A549 (cell line): Measurements from ENCODE around the gene ALDH16A1. TPM values are rescaled to one million over a fixed set of nuclear protein-coding genes. Genes with fewer than 3 reads are reported as not detected.

Experiments
- ATAC-seq, 2 experiments: fragments of 200-7000 bp in 1 of 2; fragments of >200 bp in 1 of 2; cut with Nextera tagmentation in 1 of 2; cut with Tn5 transposase in 1 of 2; 3 replicates each; pipeline versions ENCODE4 v1.8.0 to v1.9.1; 2018 to 2020; ENCODE audit warnings: mild to moderate bottlenecking in 1 of 2, moderate library complexity in 1 of 2
- CTCF ChIA-PET: fragments of 300-600 bp; sonication (Branson Sonifier 250); formaldehyde crosslinking; extraction: SDS; loops from one replicate; lab custom pipeline; 2021; ENCODE audit warnings: antibody characterized with exemption, inconsistent platforms; lab: Yijun Ruan, JAX
- POLR2A ChIA-PET: fragments of 350-600 bp; formaldehyde crosslinking; extraction: SDS; loops from one replicate; lab custom pipeline; 2021; ENCODE audit warnings: antibody characterized with exemption, inconsistent platforms; lab: Yijun Ruan, JAX
- DNase-seq, 2 experiments: peaks; one replicate each; pipeline versions ENCODE4 v3.0.0 to v3.0.0-alpha.2; 2011 to 2016; ENCODE audit warnings: low read depth in 1 of 2, low spot score in 1 of 2
- FAIRE-seq: peaks from 2 replicates; lab custom pipeline; 2011; peaks lifted over from hg19 to GRCh38; lab: Jason Lieb, UNC
- H3K27ac ChIP-seq, 2 experiments: fragments of >200 bp; sonication (Bioruptor Twin); formaldehyde crosslinking; 3 replicates each; pipeline ENCODE4 v1.5.1; 2016 to 2017
- H3K4me1 ChIP-seq: fragments of >200 bp; sonication (Bioruptor Twin); formaldehyde crosslinking; 3 replicates; pipeline ENCODE4 v1.6.1; 2016
- H3K4me2 ChIP-seq: fragments of >200 bp; sonication (Bioruptor Twin); formaldehyde crosslinking; 3 replicates; pipeline ENCODE4 v1.6.1; 2016
- H3K4me3 ChIP-seq: fragments of >200 bp; sonication (Bioruptor Twin); formaldehyde crosslinking; 3 replicates; pipeline ENCODE4 v1.5.1; 2016
- H3K9me3 ChIP-seq: fragments of >200 bp; sonication (Bioruptor Twin); formaldehyde crosslinking; 3 replicates; pipeline ENCODE4 v1.6.1; 2016
- BHLHE40 ChIP-seq: IDR thresholded peaks from 2 replicates; pipeline ENCODE4 v1.6.1; 2012; ENCODE audit warnings: low read depth, low read length, inconsistent platforms
- CBX2 ChIP-seq: fragments of 200-600 bp; sonication (generic); IDR thresholded peaks from 2 replicates; pipeline ENCODE4 v1.6.1; 2016; ENCODE audit warnings: low read depth, mild to moderate bottlenecking, borderline replicate concordance
- CEBPB ChIP-seq, 2 experiments: fragments of >200 bp in 1 of 2; sonication (Bioruptor Twin) in 1 of 2; formaldehyde crosslinking in 1 of 2; IDR thresholded peaks; 2 replicates each; pipeline ENCODE4 v1.6.1; 2012 to 2016
- CHD2 ChIP-seq: fragments of 150-350 bp; IDR thresholded peaks from 2 replicates; pipeline ENCODE4 v1.6.1; 2014; ENCODE audit warnings: low read length; ENCODE audit not compliant: partially characterized antibody
- EHF ChIP-seq: fragments of 250-450 bp; sonication (Bioruptor Pico); IDR thresholded peaks from 2 replicates; pipeline ENCODE4 v1.5.0; 2020; ENCODE audit warnings: mild to moderate bottlenecking
- EHMT2 ChIP-seq: fragments of 200-600 bp; sonication (generic); IDR thresholded peaks from 2 replicates; pipeline ENCODE4 v1.6.1; 2016; ENCODE audit warnings: antibody characterized with exemption, low read depth, mild to moderate bottlenecking, moderate library complexity
- ESRRA ChIP-seq: fragments of 150-350 bp; IDR thresholded peaks from 2 replicates; pipeline ENCODE4 v1.6.1; 2014; ENCODE audit warnings: mild to moderate bottlenecking, low read length, borderline replicate concordance
- FOSB ChIP-seq: fragments of 250-450 bp; sonication (Bioruptor Pico); IDR thresholded peaks from 2 replicates; pipeline ENCODE4 v1.5.0; 2020; ENCODE audit warnings: mild to moderate bottlenecking, moderate library complexity
- FOSL2 ChIP-seq, 2 experiments: fragments of 450-650 bp in 1 of 2; fragments of >200 bp in 1 of 2; sonication (Bioruptor Twin) in 1 of 2; formaldehyde crosslinking; IDR thresholded peaks; 2 replicates each; pipeline versions ENCODE4 v1.5.0 to v1.6.1; 2016 to 2020; ENCODE audit warnings: mild to moderate bottlenecking in 1 of 2, moderate library complexity in 1 of 2
- HEYL ChIP-seq: fragments of 250-450 bp; sonication (Bioruptor Pico); IDR thresholded peaks from 2 replicates; pipeline ENCODE4 v1.8.0; 2021; ENCODE audit warnings: mild to moderate bottlenecking, moderate library complexity
- HOXA7 ChIP-seq: fragments of 250-450 bp; sonication (Bioruptor Pico); IDR thresholded peaks from 2 replicates; pipeline ENCODE4 v1.5.0; 2020; ENCODE audit warnings: mild to moderate bottlenecking, moderate library complexity
- HOXB5 ChIP-seq: fragments of 250-450 bp; sonication (Bioruptor Pico); IDR thresholded peaks from 2 replicates; pipeline ENCODE4 v1.5.0; 2020; ENCODE audit warnings: mild to moderate bottlenecking, moderate library complexity
- JUN ChIP-seq, 2 experiments: fragments of >200 bp; sonication (Bioruptor Twin); formaldehyde crosslinking; IDR thresholded peaks; 2 replicates in 1 of 2; 3 replicates in 1 of 2; pipeline ENCODE4 v1.6.1; 2016 to 2017
- KDM5A ChIP-seq: fragments of 200-600 bp; sonication (generic); IDR thresholded peaks from 2 replicates; pipeline ENCODE4 v1.6.1; 2016; ENCODE audit warnings: antibody characterized with exemption, mild to moderate bottlenecking
- MAFK ChIP-seq: fragments of 450-650 bp; IDR thresholded peaks from 2 replicates; pipeline ENCODE4 v1.6.1; 2014; ENCODE audit not compliant: partially characterized antibody
- MAZ ChIP-seq: fragments of 150-350 bp; IDR thresholded peaks from 2 replicates; pipeline ENCODE4 v1.6.1; 2014; ENCODE audit warnings: antibody characterized with exemption, low read depth, low read length, borderline replicate concordance
- MYC ChIP-seq: IDR thresholded peaks from 2 replicates; pipeline ENCODE4 v1.6.1; 2012; ENCODE audit warnings: mild to moderate bottlenecking, inconsistent platforms, low read length, improper control_type of control experiment, borderline replicate concordance
- NFE2L2 ChIP-seq: fragments of 150-350 bp; conservative IDR thresholded peaks from 2 replicates; pipeline ENCODE4 v1.6.1; 2014; ENCODE audit warnings: low read length
- NPAS2 ChIP-seq: fragments of 250-450 bp; sonication (Bioruptor Pico); IDR thresholded peaks from 2 replicates; pipeline ENCODE4 v1.8.0; 2022; ENCODE audit warnings: mild to moderate bottlenecking, moderate library complexity, borderline replicate concordance
- NR3C1 ChIP-seq: fragments of >200 bp; sonication (Bioruptor Twin); formaldehyde crosslinking; IDR thresholded peaks from 3 replicates; pipeline ENCODE4 v1.6.1; 2017
- RAD21 ChIP-seq, 2 experiments: fragments of >200 bp in 1 of 2; sonication (Bioruptor Twin) in 1 of 2; formaldehyde crosslinking in 1 of 2; IDR thresholded peaks in 1 of 2; conservative IDR thresholded peaks in 1 of 2; 2 replicates in 1 of 2; 3 replicates in 1 of 2; pipeline ENCODE4 v1.6.1; 2012 to 2018; ENCODE audit warnings: inconsistent platforms in 1 of 2
- RARB ChIP-seq: fragments of 250-450 bp; sonication (Bioruptor Pico); IDR thresholded peaks from 2 replicates; pipeline ENCODE4 v1.8.0; 2021; ENCODE audit warnings: mild to moderate bottlenecking, moderate library complexity
- RCOR1 ChIP-seq: fragments of 150-350 bp; IDR thresholded peaks from 2 replicates; pipeline ENCODE4 v1.6.1; 2014; ENCODE audit warnings: antibody characterized with exemption, low read length, low read depth
- RNF2 ChIP-seq: fragments of 200-600 bp; sonication (generic); IDR thresholded peaks from 2 replicates; pipeline ENCODE4 v1.6.1; 2016; ENCODE audit warnings: low read depth, mild to moderate bottlenecking, antibody characterized with exemption, moderate library complexity, borderline replicate concordance
- SMC3 ChIP-seq: fragments of >200 bp; sonication (Bioruptor Twin); formaldehyde crosslinking; IDR thresholded peaks from 3 replicates; pipeline ENCODE4 v1.6.1; 2018; ENCODE audit warnings: inconsistent platforms
- SREBF2 ChIP-seq: fragments of 450-650 bp; IDR thresholded peaks from 2 replicates; pipeline ENCODE4 v1.6.1; 2014; ENCODE audit warnings: mild to moderate bottlenecking, moderate library complexity
- TP53 ChIP-seq: fragments of 250-450 bp; sonication (Bioruptor Pico); IDR thresholded peaks from 2 replicates; pipeline ENCODE4 v1.5.0; 2021; ENCODE audit warnings: mild to moderate bottlenecking, moderate library complexity
- ZC3H11A ChIP-seq: fragments of 450-650 bp; IDR thresholded peaks from 2 replicates; pipeline ENCODE4 v1.6.1; 2014; ENCODE audit warnings: antibody characterized with exemption, mild to moderate bottlenecking
- ZFP36 ChIP-seq: fragments of 450-650 bp; IDR thresholded peaks from 2 replicates; pipeline ENCODE4 v1.6.1; 2014; ENCODE audit warnings: borderline replicate concordance; ENCODE audit not compliant: partially characterized antibody
- WGBS: methylation state at CpG from one replicate; pipeline ENCODE4 v1.1.6; 2017; ENCODE audit errors: missing lambda C conversion rate; 5-methylcytosine and 5-hydroxymethylcytosine counted together
- polyA plus RNA-seq, 4 experiments: library from polyadenylated mRNA; depleted of rRNA in 3 of 4; stranded (reverse); fragments of >200 nt; fragmentation: RNase III in 1 of 4; extraction: RNeasy Plus Mini Kit Qiagen cat#74134 plus additional on column Dnase treatment in 1 of 4; gene quantifications; 2 replicates in 3 of 4; 3 replicates in 1 of 4; pipeline ENCODE4 v1.2.3, GENCODE V29; 2011 to 2017
- TF ChIP-seq, protein P1 (sequence below): IDR thresholded peaks from 2 replicates; pipeline ENCODE4 v1.6.1; 2012
- TF ChIP-seq, protein P2 (sequence below): fragments of 250-450 bp; sonication (Bioruptor Pico); IDR thresholded peaks from 2 replicates; pipeline ENCODE4 v1.5.0; 2021; ENCODE audit warnings: mild to moderate bottlenecking, moderate library complexity, borderline replicate concordance
- TF ChIP-seq, protein P3 (sequence below): fragments of >200 bp; sonication (Bioruptor Twin); formaldehyde crosslinking; IDR thresholded peaks from 3 replicates; pipeline ENCODE4 v1.6.1; 2016
- TF ChIP-seq, protein P4 (sequence below): IDR thresholded peaks from 2 replicates; pipeline ENCODE4 v1.6.1; 2012
- TF ChIP-seq, protein P5 (sequence below): fragments of >200 bp; sonication (Bioruptor Twin); formaldehyde crosslinking; IDR thresholded peaks from 3 replicates; pipeline ENCODE4 v1.5.1; 2016

ALDH16A1 gene
- polyA plus RNA-seq, 2 of the 4 experiments (the other 2 are of a cell fraction) = 10.2 to 23.0 TPM

DNA sequence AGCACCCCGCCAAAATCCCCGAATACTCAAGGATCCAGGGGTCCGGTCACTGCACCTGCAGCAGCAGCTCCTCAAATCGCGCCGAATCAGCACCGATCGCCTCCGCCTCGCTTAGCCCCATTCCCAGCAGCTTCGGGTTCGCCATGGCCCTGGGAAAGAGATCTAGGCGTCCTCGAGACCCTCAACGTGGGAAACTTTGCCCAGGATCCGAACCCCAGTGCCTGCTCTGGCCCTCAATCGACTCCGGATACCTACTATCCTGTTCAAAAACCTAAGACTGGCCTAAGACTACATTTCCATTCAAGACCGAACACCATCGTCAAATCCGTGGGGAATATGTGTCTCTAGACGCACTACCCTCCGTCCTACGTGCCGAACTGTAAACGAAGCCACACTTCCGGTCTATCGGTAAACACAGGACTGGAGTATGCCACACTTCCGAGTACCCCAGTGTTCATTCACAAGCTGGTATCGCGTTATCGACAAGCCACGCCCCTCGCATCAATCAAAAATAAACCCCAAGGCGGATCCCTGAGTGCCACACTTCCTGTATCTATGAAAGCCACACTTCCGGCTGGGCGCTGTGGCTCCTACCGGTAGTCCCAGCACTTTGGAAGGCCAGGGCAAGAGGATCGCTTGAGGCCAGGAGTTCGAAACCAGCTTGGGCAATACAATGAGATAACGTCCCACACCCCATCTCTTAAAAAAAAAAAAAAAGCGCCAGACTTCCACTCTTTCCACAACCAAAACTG, 1.4 kb upstream of the ALDH16A1 start, which contains the start of gene PIH1D1:
Gene PIH1D1, minus strand, starts transcription at position 385 of the 752 bp plus-strand sequence. Its CDS starts 240 bp downstream, at position 145.
- DNase-seq (peak; percentile 99 to 100), ATAC-seq (peak; percentile 76 to 79), FAIRE-seq (peak; percentile 88)
- Histone ChIP-seq H3K27ac (peak within 1 kb of the TSS; percentile 93 to 99), H3K4me2 (peak within 1 kb of the TSS; percentile 89), H3K4me3 (peak within 1 kb of the TSS; percentile 90), H3K4me1 (peaks cover 25% of the 10 kb centered on the region), H3K9me3 (no peaks in the 10 kb centered on the region)
- ChIA-PET POLR2A (interaction anchor here (0.6 to 1.5 kb wide), 10 partner anchors 9 to 432 kb away, joined by 3 to 10 read pairs (median 4); partner anchors contain the start of genes RPS11, RRAS and TEAD2), CTCF (interaction anchor here (1.0 to 19.0 kb wide), 10 partner anchors 8 to 243 kb away, joined by 3 to 244 read pairs (median 4); partner anchors contain the start of genes FLT3LG, GFY and KASH5)
- under 1% methylated on average over 31 of the region's 42 CpGs for WGBS
- no peak for TF ChIP-seq FOSL2 (IDR thresholded peaks at IDR 0.05)
- TF ChIP-seq FOSL2 (CRISPR knock-in tag; IDR thresholded peaks at IDR 0.05) = no peak
- TF ChIP-seq ESRRA = no peak
- TF ChIP-seq ZC3H11A = no peak
- no peak for TF ChIP-seq NPAS2 (CRISPR knock-in tag)
- no peak for TF ChIP-seq NR3C1
- TF ChIP-seq ZFP36 = no peak
- TF ChIP-seq CHD2 = peak; percentile 93
- no peak for TF ChIP-seq RNF2
- peak; percentile 44 for TF ChIP-seq MAFK
- TF ChIP-seq, protein P1, sequence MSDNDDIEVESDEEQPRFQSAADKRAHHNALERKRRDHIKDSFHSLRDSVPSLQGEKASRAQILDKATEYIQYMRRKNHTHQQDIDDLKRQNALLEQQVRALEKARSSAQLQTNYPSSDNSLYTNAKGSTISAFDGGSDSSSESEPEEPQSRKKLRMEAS = peak; percentile 94
- peak in 1 of 2 experiments; percentile 85; a peak in 4 of 5 replicates for TF ChIP-seq JUN (IDR thresholded peaks at IDR 0.05)
- peak; percentile 43; the same call in 1 of the 2 replicates for TF ChIP-seq KDM5A
- TF ChIP-seq, protein P2, sequence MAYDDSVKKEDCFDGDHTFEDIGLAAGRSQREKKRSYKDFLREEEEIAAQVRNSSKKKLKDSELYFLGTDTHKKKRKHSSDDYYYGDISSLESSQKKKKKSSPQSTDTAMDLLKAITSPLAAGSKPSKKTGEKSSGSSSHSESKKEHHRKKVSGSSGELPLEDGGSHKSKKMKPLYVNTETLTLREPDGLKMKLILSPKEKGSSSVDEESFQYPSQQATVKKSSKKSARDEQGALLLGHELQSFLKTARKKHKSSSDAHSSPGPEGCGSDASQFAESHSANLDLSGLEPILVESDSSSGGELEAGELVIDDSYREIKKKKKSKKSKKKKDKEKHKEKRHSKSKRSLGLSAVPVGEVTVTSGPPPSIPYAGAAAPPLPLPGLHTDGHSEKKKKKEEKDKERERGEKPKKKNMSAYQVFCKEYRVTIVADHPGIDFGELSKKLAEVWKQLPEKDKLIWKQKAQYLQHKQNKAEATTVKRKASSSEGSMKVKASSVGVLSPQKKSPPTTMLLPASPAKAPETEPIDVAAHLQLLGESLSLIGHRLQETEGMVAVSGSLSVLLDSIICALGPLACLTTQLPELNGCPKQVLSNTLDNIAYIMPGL (CRISPR knock-in tag) = no peak
- TF ChIP-seq BHLHE40 = no peak
- TF ChIP-seq CBX2 = no peak
- peak; percentile 49; the same call in 1 of the 2 replicates for TF ChIP-seq FOSB (CRISPR knock-in tag)
- TF ChIP-seq, protein P3, sequence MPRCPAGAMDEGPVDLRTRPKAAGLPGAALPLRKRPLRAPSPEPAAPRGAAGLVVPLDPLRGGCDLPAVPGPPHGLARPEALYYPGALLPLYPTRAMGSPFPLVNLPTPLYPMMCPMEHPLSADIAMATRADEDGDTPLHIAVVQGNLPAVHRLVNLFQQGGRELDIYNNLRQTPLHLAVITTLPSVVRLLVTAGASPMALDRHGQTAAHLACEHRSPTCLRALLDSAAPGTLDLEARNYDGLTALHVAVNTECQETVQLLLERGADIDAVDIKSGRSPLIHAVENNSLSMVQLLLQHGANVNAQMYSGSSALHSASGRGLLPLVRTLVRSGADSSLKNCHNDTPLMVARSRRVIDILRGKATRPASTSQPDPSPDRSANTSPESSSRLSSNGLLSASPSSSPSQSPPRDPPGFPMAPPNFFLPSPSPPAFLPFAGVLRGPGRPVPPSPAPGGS = peak; percentile 86
- no peak for TF ChIP-seq SMC3
- TF ChIP-seq RCOR1 = peak; percentile 96
- TF ChIP-seq MYC = no peak; the same call in 1 of the 2 replicates
- peak; percentile 78; the same call in 1 of the 2 replicates for TF ChIP-seq TP53 (CRISPR knock-in tag)
- TF ChIP-seq CEBPB (IDR thresholded peaks at IDR 0.05) = no peak
- TF ChIP-seq HEYL (CRISPR knock-in tag) = no peak
- peak; percentile 7; the same call in 1 of the 2 replicates for TF ChIP-seq MAZ
- TF ChIP-seq HOXB5 = peak; percentile 100
- no peak for TF ChIP-seq NFE2L2
- TF ChIP-seq EHF (CRISPR knock-in tag) = no peak
- TF ChIP-seq SREBF2 = no peak
- no peak for TF ChIP-seq RARB (CRISPR knock-in tag)
- TF ChIP-seq HOXA7 (CRISPR knock-in tag) = no peak
- TF ChIP-seq, protein P4, sequence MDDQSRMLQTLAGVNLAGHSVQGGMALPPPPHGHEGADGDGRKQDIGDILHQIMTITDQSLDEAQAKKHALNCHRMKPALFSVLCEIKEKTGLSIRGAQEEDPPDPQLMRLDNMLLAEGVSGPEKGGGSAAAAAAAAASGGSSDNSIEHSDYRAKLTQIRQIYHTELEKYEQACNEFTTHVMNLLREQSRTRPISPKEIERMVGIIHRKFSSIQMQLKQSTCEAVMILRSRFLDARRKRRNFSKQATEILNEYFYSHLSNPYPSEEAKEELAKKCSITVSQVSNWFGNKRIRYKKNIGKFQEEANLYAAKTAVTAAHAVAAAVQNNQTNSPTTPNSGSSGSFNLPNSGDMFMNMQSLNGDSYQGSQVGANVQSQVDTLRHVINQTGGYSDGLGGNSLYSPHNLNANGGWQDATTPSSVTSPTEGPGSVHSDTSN = 0 out of 2 replicates have a peak, but pooled peaks have one; percentile 74
- TF ChIP-seq RAD21 (conservative IDR thresholded peaks at IDR 0.05 in 1 of 2, IDR thresholded peaks at IDR 0.05 in 1 of 2) = no peak
- TF ChIP-seq, protein P5, sequence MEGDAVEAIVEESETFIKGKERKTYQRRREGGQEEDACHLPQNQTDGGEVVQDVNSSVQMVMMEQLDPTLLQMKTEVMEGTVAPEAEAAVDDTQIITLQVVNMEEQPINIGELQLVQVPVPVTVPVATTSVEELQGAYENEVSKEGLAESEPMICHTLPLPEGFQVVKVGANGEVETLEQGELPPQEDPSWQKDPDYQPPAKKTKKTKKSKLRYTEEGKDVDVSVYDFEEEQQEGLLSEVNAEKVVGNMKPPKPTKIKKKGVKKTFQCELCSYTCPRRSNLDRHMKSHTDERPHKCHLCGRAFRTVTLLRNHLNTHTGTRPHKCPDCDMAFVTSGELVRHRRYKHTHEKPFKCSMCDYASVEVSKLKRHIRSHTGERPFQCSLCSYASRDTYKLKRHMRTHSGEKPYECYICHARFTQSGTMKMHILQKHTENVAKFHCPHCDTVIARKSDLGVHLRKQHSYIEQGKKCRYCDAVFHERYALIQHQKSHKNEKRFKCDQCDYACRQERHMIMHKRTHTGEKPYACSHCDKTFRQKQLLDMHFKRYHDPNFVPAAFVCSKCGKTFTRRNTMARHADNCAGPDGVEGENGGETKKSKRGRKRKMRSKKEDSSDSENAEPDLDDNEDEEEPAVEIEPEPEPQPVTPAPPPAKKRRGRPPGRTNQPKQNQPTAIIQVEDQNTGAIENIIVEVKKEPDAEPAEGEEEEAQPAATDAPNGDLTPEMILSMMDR = no peak
- TF ChIP-seq EHMT2 = no peak
